ENCODE data around the gene GPR89B. TPM values are rescaled to one million over a fixed set of nuclear protein-coding genes. Genes with fewer than 3 reads are reported as not detected.
A peak's percentile ranks its signal among the peaks of the same experiment; 100 is the strongest.
"Not testable (repeated sequence)": the region's sequence is repeated elsewhere in the genome, so short reads cannot be mapped to it uniquely, and the experiment has no call there.

GPR89B gene
- polyA plus RNA-seq (2011; rRNA removed) (6.1 and 18.0 TPM in 2 replicates), polyA minus RNA-seq (2011; rRNA and poly(A)+ RNA removed) (8.9 and 10.5 TPM in 2 replicates)

DNA sequence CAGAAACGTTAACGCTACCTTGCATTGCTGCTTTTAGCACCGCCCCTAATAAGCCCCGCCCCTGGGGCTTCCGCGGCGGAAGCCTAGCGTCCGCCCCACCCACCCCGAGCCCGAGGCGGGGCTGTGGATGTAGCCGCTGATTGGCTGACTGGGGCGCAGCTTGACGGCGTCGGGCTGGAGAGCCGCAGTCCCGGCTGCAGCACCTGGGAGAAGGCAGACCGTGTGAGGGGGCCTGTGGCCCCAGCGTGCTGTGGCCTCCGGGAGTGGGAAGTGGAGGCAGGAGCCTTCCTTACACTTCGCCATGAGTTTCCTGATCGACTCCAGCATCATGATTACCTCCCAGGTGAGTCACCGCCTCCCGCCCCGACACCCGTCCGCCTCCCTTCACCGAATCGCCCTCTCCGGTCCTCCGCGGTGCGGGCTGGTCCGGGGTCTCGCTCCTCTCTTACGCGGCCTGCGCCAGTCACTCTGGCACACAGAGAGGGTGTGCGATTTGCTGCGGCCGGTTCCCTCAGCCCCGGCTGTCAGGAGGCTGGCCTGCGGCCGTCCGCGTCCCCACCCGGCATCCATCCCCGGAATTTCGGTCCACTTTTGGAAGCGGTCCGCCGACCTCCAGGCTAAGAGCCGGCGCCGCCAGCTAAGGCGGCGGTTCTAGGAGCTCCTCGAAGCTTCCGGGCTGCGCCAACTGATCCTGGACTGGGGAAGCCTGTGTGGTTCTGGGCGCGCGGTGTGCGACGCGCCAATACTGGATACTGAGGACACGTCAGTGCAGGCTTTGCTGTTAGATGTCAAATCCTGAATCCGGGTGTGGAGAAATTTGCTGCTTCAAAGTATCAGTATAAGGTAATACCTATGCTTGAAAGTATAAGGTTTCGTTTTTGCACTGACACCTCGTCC lies at the start of gene GPR89B:
Gene GPR89B (plus strand): TSS at position 185 of the 897 bp plus-strand sequence. CDS start 117 bp downstream, at position 302.
- H3K27me3 ChIP-seq (ENCODE audit: control insufficient read depth, insufficient read depth, low read length); POLR2A ChIA-PET; H3K36me3 ChIP-seq (ENCODE audit: control insufficient read depth, insufficient read depth, low read length); CTCF ChIA-PET: not testable (repeated sequence)
- peak within 1 kb of the TSS; percentile 63 for H3K4me3 ChIP-seq (ENCODE audit: low read depth, low read length)
- peak; percentile 44 for DNase-seq (ENCODE audit: low read depth)

DNA sequence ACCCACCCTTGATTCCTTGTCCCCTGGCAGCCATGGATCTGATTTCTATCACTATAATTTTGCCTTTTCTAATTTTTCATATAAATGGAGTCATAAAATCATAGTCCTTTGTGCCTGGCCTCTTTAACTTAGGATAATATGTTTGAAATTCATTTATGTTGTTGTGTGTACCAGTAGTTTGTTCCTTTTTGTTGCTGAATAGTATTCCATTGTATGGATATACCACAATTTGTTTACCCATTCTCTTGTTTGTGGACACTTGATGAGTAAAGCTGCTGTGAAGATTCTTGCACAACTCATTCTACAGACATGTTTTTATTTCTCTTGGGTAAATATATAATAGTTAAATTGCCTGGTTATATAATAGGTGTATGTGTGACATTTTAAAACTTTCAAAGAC lies 48.3 kb upstream of the GPR89B start:
- POLR2A ChIA-PET: no interaction called here
- Histone ChIP-seq H3K4me3 (ENCODE audit: low read depth, low read length) (no peak overlapping the region), H3K36me3 (ENCODE audit: control insufficient read depth, insufficient read depth, low read length) (no peaks in the 10 kb centered on the region), H3K27me3 (ENCODE audit: control insufficient read depth, insufficient read depth, low read length) (no peaks in the 10 kb centered on the region)
- TF ChIP-seq, protein P1, sequence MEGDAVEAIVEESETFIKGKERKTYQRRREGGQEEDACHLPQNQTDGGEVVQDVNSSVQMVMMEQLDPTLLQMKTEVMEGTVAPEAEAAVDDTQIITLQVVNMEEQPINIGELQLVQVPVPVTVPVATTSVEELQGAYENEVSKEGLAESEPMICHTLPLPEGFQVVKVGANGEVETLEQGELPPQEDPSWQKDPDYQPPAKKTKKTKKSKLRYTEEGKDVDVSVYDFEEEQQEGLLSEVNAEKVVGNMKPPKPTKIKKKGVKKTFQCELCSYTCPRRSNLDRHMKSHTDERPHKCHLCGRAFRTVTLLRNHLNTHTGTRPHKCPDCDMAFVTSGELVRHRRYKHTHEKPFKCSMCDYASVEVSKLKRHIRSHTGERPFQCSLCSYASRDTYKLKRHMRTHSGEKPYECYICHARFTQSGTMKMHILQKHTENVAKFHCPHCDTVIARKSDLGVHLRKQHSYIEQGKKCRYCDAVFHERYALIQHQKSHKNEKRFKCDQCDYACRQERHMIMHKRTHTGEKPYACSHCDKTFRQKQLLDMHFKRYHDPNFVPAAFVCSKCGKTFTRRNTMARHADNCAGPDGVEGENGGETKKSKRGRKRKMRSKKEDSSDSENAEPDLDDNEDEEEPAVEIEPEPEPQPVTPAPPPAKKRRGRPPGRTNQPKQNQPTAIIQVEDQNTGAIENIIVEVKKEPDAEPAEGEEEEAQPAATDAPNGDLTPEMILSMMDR (IDR thresholded peaks at IDR 0.05; ENCODE audit: insufficient read depth, low read depth, low read length): no peak
- CTCF ChIA-PET: no interaction called here
- DNase-seq (ENCODE audit: low read depth): no peak

DNA sequence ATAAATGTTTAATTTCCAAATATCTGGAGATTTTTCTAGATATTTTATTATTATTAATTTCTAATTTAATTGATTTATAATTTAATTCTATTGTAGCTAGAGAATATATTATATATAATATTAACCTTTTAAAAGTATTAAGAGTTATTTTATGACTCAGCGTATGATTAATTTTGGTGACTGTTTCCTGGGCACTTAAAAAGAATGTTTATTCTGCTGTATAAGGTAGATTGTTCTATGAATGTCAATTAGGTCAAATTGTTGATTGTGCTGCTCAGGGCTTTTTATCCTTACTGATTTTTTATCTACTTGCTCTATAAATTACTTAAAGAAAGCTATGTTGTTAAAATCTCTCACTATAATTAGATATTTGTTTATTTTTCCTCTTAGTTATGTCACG lies 45.7 kb upstream of the GPR89B start:
- ChIA-PET POLR2A (no interaction called here), CTCF (interaction anchor here (1.9 kb wide), 1 partner anchor 10 kb away, joined by 6 read pairs; no protein-coding TSS in a partner anchor)
- TF ChIP-seq, protein P1 (IDR thresholded peaks at IDR 0.05; ENCODE audit: insufficient read depth, low read depth, low read length): no peak

DNA sequence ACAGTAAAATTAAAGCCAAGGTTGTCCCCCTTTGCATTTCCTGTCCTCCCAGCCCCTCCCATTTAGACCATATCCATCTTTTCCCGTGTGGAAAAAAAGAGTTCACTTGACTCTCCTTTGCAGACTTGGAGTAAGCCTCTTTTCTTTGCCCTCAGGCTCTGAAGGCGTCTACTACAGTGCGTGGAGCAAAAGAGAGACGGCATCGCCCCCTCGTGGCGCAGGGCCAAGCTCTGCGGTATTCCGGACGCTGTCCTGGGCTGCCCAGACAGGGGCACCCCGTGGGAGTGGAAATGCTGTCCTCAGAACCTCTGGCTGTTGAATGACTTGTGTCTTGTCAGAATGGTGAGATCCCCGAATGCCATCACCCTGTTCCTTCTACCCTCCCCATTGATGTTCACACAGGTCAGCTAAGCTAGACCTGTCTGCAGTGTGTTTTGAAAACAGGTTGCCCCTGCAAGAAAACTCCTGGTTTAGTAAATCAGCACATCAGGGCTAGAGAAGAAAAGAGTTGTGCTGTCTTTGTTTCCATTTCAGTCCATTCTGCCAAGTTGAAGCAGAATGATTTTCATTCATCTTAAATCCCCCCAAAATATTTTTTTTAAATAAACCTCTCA lies 37.9 kb upstream of the GPR89B start:
- CTCF ChIA-PET: interaction anchor here (1.2 to 1.7 kb wide), 3 partner anchors 167 to 249 kb away, joined by 3 to 7 read pairs (median 6); no protein-coding TSS in a partner anchor
- no peaks in the 10 kb centered on the region for H3K27me3 ChIP-seq (ENCODE audit: control insufficient read depth, insufficient read depth, low read length)
- POLR2A ChIA-PET: no interaction called here
- TF ChIP-seq, protein P1 (IDR thresholded peaks at IDR 0.05; ENCODE audit: insufficient read depth, low read depth, low read length): peak; percentile 45
- H3K36me3 ChIP-seq (ENCODE audit: control insufficient read depth, insufficient read depth, low read length): no peaks in the 10 kb centered on the region
- DNase-seq (ENCODE audit: low read depth): no peak
- H3K4me3 ChIP-seq (ENCODE audit: low read depth, low read length): no peak overlapping the region

More for the DNA sequence above, 45.7 kb upstream of the GPR89B start:
- H3K27me3 ChIP-seq (ENCODE audit: control insufficient read depth, insufficient read depth, low read length): no peaks in the 10 kb centered on the region
- H3K36me3 ChIP-seq (ENCODE audit: control insufficient read depth, insufficient read depth, low read length): no peaks in the 10 kb centered on the region
- no peak overlapping the region for H3K4me3 ChIP-seq (ENCODE audit: low read depth, low read length)
- DNase-seq (ENCODE audit: low read depth): no peak

DNA sequence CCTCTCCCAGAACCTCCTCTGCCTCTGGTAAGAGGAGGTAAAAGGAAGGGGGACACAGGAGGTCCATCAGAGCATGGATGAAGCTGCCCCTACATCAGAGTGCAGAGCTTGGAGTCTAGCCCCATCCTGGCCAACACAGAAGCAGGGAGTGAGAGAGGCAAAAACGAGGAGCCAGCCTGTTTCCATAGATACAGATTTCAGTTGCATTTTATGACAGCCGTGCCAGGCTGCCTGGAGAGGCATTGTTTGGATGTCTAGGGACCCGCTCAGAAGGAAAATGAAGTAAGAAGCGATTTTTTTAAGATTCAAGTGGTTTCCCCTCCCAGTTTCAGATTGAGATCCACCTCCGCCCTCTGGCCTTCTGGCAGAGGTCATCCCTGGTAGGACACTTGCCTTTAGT lies 37.1 kb upstream of the GPR89B start:
- Histone ChIP-seq H3K36me3 (ENCODE audit: control insufficient read depth, insufficient read depth, low read length) (no peaks in the 10 kb centered on the region), H3K27me3 (ENCODE audit: control insufficient read depth, insufficient read depth, low read length) (no peaks in the 10 kb centered on the region), H3K4me3 (ENCODE audit: low read depth, low read length) (no peak overlapping the region)
- ChIA-PET CTCF (interaction anchor here (0.6 to 1.5 kb wide), 2 partner anchors 29 to 250 kb away, joined by 3 read pairs; no protein-coding TSS in a partner anchor), POLR2A (no interaction called here)
- DNase-seq (ENCODE audit: low read depth): no peak
- TF ChIP-seq, protein P1 (IDR thresholded peaks at IDR 0.05; ENCODE audit: insufficient read depth, low read depth, low read length): no peak
